ENCODE data around the gene RAB39A. TPM values are rescaled to one million over a fixed set of nuclear protein-coding genes. Genes with fewer than 3 reads are reported as not detected.
A peak's percentile ranks its signal among the peaks of the same experiment; 100 is the strongest.

RAB39A gene
- total RNA-seq, 1 experiment from 2014 or later, result 15.7 TPM

- DNase-seq (ENCODE audit: low read depth), result no peak
Observed at GRCh38 chr11:107961480-107961879, 33.2 kb downstream of the RAB39A start.

DNA sequence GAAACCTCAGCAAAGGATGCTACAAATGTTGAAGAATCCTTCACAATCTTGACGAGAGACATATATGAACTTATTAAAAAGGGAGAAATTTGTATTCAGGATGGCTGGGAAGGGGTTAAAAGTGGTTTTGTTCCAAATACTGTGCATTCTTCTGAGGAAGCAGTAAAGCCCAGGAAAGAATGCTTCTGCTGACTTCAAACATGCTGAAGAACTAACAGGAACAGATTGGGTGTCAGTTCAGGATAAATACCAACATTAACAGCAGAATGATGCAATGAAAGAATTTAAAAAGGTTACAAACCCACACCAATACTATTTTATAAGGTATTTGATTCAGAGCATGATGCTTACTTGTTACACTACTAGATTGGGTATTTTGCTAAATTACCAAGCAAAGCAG, 33.9 kb downstream of the RAB39A start:
- DNase-seq (ENCODE audit: low read depth), result no peak

DNA sequence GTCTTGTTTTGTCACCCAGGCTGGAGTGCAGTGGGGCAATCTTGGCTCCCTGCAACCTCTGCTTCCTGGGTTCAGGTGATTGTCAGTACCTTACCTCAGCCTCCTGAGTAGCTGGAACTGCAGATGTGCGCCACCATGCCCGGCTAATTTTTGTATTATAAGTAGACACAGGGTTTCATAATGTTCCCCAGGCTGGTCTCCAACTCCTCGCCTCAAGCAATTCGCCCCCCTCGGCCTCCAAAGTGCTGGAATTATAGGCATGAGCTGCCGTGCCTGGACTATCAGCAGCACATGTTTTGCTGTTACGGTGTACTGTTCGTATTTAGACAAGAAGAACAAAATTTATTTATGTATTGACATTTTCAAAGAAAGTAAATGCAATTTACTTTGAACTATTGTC, 34.8 kb downstream of the RAB39A start:
- no peak for DNase-seq (ENCODE audit: low read depth)

DNA sequence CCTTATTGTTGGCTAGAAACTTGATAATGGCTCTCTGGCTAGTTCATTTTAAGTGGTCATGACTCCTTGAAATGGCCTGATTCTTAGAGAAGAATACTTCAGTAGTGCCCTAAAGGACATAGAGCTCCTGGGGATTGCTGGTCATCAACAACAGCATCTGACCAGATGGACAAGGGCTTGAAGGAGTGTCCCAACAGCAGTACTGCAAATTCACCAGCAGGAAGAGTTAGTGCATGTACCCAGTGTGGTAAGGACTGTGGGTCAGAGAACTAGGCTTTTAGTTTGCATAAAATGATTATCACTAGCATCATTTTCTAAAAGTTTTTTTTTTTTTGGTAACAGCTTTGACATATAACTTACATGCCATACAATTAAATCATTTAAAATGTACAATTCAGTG, 41.0 kb downstream of the RAB39A start:
- no peak for DNase-seq (ENCODE audit: low read depth)

GRCh38 chr11:107970049-107970448, 41.8 kb downstream of the RAB39A start:
- no peak for DNase-seq (ENCODE audit: low read depth)

DNA sequence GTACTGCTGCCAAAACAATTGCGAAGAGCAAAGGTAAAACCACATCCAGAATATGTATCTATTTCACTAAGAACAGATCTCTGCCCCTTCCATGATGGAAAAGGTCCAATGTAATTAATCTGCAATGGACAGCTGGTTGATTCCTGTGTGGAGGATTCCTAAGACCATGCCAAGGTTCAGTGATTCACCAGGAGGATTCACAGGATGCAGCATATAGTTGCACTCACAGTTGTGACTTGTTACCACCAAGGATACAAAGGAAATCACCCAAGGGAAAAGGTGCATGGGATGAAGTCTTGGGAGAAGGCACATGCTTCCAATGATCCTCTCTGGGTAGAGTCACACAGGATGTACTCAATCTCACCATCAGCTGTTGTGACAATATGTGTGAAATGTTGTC, 45.4 kb downstream of the RAB39A start:
- no peak for DNase-seq (ENCODE audit: low read depth)

DNA sequence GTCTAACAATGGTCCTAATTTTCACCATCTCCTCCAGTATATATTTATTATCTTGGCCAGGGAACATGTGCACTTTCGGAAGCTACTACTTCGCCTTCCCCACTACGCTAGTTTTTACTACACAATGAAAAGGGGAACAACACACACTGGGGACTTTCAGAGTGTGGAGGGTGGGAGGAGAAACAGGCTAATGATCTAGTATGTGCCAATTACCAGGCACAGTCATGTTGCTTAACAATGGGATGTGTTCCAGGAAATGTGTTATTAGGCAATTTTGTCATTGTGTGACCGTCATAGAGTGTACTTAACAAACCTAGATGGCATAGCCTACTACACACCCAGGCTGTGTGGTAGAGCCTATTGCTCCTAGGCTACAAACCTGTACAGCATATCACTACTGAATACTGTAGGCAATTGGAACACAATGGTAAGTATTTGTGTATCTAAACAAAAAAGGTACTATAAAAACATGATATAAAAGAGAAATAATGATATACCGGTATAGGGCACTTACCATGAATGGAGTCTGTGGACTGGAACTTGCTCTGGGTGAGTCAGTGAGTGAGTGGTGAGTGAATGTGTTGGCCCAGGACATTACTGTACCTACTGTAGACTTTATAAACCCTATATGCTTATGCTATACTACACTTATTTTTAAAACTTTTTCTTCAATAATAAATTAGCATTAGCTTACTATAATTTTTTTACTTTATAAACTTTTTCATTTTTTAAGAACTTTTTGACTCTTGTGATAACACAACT, 60.3 kb downstream of the RAB39A start:
- no peak for DNase-seq (ENCODE audit: low read depth)

DNA sequence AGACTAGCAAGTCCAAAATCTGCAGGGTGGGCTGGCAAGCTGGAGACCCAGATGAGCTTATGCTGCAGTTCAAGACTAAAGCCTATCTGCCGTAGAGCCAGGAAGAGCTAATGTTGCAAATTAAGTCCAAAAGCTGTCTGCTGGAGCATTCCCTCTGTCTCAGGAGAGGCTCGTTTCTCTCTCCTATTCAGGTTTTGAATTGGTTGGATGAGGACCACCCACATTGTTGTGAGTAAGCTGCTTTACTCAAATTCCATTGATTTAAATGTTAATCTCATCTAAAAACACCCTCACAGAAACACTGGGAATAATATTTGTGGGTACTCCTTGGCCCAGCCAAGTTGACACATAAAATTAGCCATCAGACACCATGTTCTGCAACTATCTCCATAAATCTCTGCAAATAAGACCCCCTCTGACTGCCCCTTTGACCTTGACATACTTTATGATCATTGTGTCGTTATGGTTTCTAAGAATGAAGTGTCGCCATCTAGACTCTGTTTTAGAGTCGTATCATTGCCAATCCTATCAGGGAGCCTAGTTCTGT, 63.7 kb downstream of the RAB39A start:
- no peak for DNase-seq (ENCODE audit: low read depth)

DNA sequence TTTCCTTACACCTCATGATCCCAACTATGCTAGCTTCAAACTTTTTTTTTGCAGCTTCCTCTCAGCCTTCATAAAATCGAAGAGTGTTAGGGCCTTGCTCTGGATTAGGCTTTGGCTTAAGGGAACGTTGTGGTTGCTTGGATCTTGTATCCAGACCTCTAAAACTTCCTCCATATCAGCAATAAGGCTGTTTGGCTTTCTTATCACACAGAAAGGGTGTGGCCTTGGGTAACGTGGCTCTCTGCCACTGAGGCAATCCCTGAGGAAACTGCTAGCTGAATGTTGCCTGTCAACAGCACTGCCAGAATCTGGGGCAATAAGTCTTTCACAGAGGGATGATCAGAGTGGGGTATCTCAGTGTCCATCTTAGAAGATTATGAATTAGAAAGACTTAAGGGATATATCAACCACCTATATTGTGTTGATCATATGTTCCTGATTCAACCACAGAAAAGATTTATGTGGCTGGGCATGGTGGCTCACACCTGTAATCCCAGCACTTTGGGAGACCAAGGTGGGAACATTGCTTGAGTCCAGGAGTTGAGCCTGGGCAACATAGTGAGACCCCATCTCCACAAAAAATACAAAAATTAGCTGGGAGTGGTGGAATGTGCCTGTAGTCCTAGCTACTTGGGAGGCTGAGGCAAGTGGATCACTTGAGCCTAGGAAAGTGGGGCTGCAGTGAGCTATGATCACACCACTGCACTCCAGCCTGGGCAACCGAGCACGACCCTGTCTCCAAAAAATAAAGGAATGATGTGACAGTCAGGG, 67.9 kb downstream of the RAB39A start:
- DNase-seq (ENCODE audit: low read depth), result no peak

GRCh38 chr11:107998761-107999160, 70.5 kb downstream of the RAB39A start:
- DNase-seq (ENCODE audit: low read depth), result no peak

DNA sequence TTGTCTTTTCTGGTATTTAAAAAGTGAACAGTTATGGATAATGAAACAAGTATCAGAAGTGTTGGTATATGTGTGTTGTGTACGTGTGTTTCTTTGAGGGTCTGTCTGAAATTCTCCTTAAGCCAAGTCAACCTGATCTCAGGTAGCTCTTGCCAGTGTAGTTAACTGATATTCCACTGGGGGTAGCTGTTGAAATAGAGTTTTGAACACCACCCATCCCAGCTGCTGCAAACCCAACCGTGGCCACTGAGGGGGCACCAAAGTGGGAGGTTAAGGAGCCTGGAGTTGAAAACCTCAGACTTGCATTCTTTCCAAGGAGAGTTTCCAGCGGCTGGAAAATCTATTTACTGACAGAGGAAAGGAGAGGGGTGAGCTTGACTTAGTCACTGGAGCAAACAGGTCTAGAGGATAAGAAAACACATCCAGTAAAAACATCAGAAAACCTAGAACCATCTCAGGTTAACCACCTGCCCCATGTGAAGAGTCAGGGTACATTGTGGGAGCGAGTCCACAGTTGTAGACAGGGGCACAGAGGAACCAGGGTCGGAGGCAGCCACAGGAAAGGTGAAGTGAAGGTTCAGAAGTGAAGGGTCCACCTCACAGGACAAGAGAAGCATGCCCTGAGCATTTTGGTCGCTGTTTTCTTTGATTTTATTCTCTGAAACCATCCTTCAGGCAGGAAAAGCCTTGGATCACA, 71.7 kb downstream of the RAB39A start:
- DNase-seq (ENCODE audit: low read depth), result peak; percentile 45

GRCh38 chr11:108002476-108002875, 74.2 kb downstream of the RAB39A start:
- DNase-seq (ENCODE audit: low read depth), result no peak

GRCh38 chr11:108003623-108004022, 75.4 kb downstream of the RAB39A start:
- DNase-seq (ENCODE audit: low read depth), result no peak

- no peak for DNase-seq (ENCODE audit: low read depth)
Observed at GRCh38 chr11:108007819-108008218, 79.6 kb downstream of the RAB39A start.

- peak; percentile 94 for DNase-seq (ENCODE audit: low read depth)
Observed at GRCh38 chr11:108008656-108009496, 80.6 kb downstream of the RAB39A start, which contains the start of gene CUL5. TSS of gene CUL5 (plus strand) at chr11:108008898. CDS start at chr11:108009349, 451 bp downstream.

DNA sequence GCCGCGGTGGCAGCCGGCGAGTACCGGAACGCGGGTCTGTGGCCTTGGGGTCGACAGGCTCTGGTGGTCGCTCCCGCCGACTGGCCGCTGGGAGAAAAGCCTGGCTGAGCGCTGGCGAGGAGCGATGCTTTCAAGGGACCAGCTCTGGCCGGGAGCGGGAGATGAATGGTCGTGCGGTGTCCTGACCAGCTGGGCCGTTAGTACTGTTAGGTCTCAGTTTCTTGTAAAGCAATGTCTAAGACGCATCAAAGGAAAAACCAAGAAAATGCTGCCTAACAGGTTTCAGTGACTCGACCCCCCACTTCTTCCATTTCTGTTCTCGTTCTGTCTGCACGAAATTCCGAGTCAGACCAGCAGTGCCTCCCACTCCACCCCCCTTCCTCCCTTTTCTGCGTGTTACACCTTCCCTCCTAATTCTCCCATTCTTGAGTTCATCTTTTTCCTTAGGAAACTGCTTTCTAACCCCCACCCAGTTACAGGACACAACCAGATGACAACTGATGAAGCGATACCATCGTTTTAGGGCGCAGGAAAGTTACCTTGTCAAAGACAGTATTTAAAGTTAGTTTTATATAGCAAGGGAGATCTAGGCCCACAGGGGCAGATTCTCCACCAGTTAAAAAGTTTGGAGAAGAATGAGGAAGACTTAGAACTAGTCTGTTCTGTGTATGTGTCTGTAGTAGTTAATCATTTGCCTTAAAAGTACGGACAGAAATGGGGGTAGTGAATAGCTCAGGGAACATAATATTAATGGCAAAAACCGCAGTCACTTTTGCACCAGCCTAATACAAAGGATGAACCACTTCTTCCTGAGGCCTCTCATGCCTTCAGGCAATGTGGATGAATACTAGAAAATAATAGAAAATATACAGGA, 81.5 kb downstream of the RAB39A start:
- DNase-seq (ENCODE audit: low read depth), result peak; percentile 6

- DNase-seq (ENCODE audit: low read depth), result no peak
Observed at GRCh38 chr11:108012139-108012725, 84.0 kb downstream of the RAB39A start.
